ENCODE data around the gene GPR183.
"Not testable (repeated sequence)": the region's sequence is repeated elsewhere in the genome, so short reads cannot be mapped to it uniquely, and the experiment has no call there.

Gene GPR183

DNA sequence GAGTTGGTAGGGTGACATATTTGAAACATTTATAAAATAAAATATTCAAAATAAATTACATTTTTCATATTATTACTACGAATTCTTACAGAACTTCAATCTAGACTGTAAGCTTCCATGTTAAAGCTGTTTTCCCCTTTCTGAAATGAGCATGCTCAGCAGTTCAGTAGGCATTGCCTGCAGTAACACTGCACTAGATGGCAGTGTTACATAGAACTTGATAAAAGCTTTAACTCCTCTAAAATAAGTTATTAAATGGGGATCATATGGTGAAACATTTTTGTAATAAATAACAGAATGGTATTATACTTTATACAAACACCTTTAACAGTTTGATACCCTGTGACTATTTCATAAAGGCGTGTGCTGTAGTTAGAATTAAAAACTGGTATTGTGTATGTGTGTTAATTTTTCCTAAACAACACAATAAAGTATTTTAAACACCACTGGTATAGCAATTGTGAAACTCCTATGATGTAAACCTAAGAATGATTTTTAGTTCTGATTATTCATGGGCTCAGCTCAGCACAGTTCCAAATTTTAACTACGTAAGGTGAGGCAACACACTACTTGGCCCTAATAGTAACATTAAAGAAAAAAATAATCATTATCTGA, 37.5 kb downstream of the GPR183 start:
- peak; percentile 71 for DNase-seq (ENCODE audit: low spot score)

DNA sequence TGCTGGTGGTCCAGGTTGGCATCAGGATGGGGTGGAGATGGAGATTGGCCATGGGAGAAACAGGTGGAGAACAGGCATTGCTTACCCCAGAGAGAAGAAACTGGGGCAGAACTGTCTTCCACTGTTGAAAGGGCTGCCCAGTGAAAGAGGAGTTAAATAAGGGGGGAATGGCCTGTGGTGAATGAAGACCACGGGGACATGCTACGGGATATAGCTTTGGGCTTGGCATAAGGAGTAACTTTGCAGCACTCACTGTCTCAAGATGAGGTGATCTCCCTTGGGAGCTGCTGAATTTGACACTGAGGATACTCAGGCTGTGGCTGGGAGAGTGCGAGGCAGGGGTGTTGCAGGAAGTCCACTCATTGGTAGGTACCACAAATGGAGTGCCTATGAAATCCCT, 38.4 kb downstream of the GPR183 start:
- DNase-seq (ENCODE audit: low spot score), result no peak

DNA sequence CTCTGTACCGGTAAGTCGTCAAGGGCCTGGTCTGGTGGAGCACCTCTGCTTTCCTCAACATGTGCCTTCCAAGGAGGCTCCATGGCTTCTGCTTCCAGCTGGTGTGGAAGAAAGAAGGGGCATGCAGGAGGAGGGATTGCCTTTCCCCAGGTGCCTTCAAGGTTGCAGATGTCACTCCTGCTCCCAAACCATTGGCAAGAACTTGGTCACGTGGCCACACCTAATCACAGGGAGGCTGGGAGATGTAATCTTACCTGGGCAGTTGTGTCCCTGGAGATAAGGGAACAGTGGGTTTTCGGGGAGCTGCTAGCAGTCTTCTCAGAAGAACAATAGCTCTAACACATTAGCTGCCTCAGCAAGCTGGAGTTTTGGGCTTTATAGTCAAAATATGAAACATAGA, 39.3 kb downstream of the GPR183 start:
- DNase-seq (ENCODE audit: low spot score), result no peak

DNA sequence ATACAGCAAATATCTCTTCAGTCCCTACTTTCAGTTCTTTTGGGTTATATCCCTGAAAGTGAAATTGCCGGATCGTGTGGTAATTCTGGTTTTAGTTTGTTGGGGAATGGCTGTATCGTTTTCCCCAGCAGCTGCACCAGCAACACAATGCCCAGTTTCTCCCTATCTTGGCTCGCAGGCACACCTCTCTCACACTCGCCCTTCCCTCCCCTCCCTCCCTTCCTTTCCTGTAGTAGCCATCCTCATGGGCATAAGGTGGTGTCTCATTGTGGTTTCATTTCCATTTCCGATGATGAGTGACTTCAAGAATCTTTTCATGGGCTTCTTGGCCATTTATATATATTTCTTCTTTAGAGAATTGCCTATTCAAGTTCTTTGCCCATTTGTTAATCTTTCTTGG, 40.4 kb downstream of the GPR183 start:
- DNase-seq (ENCODE audit: low spot score), result no peak

DNA sequence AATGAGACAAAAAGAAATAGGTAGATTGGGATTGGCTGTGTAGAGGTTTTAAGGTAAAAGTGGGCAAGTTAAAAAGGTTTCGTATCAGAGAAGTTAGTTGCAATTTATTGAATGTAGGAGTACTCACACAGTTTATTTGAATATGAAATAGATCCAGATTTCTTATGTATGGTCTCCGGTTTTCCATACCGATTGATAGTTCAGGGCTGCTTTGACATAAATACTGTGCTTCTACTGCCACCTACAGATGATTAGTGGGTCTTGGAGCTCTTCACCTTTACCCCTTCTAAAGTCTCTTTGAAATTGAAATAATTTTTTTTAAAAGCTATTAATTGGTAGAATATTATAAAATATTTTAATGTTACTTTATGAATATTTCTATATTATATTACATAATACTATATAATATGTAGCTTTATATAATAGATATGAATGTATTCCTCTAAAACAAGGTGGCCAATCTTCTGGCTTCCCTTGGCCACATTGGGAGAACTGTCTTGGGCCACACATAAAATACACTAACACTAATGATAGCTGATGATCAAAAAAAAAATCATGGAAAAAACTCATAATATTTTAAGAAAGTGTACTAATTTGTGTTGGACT, 41.3 kb downstream of the GPR183 start:
- DNase-seq (ENCODE audit: low spot score), result peak; percentile 70

DNA sequence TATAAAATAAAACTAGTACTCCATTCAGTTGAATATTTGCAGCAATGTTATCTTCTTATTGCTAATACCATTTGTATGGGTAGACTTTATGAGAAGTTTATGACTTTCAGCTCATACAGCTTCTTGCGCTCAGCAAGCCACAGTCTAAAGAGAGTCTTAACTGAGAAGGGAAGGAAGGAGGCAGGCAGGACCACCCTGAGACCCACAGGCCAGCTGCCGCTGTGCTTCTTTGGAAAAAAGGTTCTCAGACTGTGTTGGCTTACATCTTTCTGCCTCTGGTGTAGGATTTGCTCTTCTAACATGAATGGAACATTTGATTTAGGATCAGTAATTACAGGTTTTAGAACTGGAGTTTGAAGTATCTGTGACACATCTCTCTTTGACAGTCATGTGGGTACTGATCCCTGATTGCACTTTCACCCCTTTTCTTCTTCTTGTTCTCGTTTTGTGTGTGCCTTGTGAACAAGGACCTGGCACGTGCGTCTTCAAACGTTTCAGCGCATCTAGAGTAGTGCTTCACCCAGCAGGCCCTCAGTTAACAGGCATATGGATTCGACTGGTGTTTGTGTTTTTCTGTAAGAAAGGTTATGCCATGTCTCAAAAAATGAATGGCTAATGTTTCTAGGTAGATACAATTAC, 41.9 kb downstream of the GPR183 start:
- DNase-seq (ENCODE audit: low spot score), result no peak

DNA sequence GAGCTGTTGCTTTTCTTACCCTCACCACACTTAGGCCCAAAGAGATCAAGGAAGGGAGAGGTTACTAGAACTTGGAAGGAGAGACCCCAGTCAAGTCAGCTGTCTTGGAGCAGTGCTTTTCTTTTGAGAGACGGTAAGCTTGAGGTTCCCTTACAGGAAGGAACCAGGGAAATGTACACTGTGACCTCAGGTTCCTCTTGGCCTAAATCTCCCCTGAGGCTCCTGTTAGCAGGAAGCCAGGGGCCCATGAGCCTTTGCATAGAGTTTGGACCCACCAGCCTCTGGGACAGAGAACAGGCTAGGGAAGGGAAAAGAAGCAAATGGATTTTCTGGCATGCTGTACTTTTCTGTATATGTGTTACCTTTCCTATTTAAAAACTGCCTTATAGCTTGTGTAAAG, 43.1 kb downstream of the GPR183 start:
- no peak for DNase-seq (ENCODE audit: low spot score)

DNA sequence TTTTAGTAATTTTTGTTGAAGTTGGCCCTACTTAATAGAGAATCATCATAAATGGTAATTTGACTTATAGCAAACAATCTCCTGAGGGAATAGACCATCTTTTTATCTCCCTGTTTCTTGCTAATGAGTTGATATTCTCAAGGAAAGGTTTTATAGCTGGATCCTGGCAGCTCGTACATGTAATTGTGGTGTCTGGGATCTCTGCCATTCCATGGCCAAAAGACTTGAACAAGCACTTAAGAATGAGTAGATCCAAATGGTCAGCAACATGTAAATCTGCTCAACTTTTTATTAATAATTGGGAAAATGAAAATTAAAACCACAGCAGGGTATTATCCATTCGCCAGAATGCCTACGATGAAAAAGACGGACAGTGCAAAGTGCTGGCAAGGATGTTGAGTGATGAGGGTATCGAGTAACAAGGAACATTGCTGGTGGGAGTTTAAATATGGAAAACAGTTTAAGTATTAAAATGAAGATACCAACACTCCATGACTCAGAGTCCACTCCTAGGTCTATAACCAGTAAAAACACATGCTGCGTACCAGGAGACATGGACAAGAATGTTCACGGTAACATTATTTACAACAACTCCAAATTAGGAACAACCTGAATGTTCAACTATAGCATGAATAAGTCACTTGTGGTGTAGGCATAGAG, 43.9 kb downstream of the GPR183 start:
- no peak for DNase-seq (ENCODE audit: low spot score)

DNA sequence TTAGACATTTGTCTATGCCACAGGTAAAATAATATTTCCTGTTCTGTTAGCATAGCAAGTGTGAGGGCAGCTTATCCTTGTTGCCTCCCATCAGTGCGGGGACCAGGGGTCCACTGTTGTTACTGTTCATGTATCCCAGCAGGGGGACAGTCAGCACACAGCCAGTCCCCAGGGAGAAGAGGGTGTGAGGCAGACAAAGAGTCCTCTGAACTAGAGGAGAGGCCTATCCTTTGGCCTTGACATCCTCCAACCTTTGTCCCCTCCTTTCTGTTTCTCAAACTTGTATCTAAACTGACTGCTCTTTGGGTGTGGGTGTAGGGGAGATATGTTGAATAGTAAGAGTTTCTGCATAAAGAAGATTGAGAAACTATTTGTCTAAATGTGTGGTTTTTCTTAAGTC, 46.1 kb downstream of the GPR183 start:
- no peak for DNase-seq (ENCODE audit: low spot score)

DNA sequence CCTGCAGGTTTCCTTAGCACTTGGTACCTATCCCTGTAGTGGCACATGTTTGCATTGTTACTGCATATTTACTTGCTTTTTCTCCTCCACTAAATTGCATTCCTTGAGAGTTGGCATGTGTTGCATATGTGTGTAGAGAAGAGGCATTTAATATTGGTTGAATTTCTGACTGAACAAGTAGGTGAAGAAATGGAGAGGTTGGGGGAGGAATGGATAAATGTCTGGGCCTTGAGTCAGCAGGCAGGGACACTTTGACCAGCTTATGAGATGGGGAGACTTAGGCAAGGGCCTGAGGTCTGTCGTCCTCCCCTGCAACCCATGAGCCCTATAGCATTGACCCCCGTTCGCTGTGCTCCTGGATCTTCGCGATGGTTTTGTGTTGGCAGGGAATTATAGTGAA, 47.0 kb downstream of the GPR183 start:
- no peak for DNase-seq (ENCODE audit: low spot score)

DNA sequence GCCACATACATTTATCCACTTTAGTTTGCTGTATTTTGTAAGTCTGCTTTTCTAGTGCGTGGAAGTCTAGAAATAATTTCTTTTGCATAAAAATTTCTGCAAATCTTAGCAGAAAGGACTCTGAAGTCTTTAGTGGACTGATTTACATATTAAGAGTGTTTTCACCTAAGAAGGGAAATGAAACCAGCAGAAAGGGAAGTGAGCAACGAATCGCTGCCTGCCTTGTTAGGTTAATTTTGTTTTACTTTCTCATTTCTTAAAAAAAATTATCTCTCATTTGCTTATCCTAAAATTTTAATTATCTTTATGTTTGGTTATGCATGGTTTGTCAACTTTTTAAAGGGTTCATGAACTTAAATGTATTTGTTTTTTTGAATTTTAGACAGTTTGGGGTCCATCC, 48.3 kb downstream of the GPR183 start:
- peak; percentile 51 for DNase-seq (ENCODE audit: low spot score)

DNA sequence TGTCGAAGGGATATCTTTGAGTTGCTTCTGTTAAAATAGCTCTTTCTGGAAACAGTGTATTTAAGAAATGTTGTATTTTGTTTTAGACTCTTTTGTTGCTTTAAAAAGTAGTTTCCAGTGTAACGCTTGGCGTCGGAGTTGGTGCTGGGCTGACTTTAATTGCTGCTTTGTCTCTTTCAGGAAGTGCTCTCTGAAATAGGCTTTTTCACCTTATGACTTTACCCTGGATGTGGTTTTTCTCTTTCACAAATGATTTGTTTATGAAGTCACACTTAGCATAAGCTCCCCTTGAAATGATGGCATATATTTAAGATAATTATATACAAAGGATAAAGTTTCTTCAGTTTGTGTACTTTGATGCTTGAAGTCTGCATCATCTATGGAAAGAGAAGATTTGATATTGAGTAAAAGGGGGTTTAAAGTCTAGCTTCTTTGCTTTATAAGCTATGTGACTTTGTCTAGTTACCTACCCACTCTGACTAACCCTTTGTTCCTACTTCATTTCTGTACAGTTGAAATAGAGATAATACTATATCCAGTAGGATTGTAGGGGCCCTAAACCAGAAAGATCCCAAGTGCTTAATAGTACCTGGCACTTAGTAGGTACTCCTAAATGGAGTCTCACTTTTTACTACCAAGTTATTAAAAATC, 48.9 kb downstream of the GPR183 start, which contains the start of gene GPR18:
GPR18 (minus strand) TSS at position 170 of the 651 bp plus-strand sequence. CDS start 2,507 bp downstream, outside the sequence.
- peak; percentile 59 for DNase-seq (ENCODE audit: low spot score)

DNA sequence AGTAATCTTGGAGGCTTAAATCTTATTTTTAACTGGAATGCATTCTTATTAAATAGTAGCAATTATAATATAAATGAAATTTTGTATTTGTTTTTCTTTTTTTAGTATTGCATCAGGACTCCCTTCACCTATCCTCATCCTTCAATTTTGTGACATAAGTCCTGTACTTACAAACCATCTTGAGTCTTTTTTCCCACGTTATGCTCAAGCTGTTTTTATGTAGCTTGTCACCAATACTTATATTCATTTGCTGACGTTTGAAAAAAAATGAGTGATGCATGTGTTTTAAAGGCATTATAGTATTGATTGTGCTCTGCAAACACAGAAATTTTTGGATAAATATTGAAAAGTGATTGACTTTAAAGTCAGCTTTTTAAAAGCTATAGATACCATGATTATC, 49.9 kb downstream of the GPR183 start:
- no peak for DNase-seq (ENCODE audit: low spot score)

DNA sequence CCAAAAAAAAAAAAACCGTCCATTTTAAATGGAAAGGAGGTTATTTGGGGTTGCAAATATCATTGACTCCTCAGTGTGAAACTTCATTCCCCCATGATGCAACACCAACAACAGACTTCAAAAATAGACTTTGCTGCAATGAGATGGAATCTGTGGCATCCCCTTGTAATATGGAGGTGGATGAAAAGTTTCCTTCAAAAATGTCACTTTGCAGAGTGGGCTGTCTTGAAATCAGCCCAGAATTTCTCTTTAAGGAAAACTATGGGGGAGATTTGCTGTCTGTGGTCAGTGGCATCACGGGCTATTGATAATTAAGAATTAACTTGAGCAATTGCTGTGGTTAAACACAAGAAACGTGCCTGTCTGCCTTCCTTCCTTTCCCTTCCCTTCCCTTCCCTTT, 50.5 kb downstream of the GPR183 start:
- DNase-seq (ENCODE audit: low spot score), result no peak

DNA sequence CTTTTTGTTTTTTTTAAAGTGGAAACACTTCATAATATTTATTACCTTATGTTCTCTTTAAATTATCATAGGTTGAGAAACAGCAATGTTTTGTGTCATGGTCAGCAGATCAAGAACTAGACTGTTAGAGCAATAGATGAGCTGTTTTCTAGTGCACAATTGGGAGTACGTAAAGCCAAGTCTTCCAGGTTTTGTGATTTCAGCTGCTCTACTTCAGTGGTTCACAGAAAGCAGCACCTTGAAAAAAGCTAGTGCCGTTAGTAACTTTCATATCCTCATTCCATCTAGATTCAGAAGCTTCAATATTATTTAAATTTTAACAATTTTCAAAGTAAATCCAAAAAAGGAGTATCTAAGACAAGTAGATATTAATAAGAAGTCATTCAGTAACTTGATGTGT, 50.9 kb downstream of the GPR183 start:
- no peak for DNase-seq (ENCODE audit: low spot score)

DNA sequence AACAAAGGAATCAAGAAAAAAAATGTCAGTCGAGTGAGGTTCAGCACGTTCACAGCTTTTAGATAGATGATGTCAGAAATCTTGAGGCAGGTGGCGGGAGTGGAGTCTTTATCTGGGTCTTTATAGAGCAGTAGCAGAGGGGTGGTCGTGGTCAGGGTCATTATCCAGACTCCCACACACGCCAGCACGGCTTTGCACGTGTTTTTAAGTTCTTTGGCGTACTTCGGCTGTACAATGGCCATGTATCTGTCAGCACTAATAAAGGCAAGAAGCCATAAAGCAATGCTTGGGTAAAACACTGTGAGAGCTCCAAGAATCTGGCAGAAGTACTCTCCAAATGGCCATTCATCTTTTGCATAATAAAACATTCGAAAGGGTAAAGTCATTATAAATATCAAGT, 51.9 kb downstream of the GPR183 start:
- no peak for DNase-seq (ENCODE audit: low spot score)

DNA sequence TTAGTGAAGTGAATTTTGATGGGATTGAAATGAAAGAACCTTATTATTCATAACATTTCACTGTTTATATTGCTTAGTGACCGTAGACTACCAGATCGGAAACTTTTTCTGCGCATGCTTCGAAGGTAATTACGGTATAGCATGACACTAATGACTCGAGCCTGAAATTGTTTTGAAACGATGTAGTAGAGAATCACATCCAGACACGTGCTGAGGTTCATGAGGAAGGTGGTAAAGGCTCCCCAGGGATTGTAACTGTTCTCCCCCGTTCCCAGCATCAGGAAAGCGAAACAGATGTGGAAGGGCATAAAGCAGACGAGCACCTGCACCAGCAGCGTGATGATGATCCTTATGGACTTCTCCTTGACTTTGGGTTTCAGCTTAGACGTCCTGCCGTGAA, 52.4 kb downstream of the GPR183 start:
- no peak for DNase-seq (ENCODE audit: low spot score)

DNA sequence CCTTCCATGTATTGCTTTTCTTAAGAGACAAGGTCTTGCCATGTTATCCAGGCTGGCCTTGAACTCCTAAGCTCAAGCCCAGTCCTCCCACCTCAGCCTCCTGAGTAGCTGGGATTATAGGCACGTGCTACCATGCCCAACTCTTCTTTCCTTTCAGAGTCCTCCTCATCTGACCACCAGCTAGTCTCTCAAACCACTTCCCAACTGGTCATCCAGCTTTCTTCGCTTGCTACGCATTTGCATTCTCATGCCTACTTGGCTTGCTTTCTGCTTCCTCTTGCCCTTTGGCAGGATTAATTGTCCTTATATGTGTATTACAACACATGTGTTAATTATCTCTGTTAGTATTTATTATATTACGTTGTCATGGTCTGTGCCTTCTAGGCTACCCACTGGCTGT, 55.3 kb downstream of the GPR183 start:
- no peak for DNase-seq (ENCODE audit: low spot score)

DNA sequence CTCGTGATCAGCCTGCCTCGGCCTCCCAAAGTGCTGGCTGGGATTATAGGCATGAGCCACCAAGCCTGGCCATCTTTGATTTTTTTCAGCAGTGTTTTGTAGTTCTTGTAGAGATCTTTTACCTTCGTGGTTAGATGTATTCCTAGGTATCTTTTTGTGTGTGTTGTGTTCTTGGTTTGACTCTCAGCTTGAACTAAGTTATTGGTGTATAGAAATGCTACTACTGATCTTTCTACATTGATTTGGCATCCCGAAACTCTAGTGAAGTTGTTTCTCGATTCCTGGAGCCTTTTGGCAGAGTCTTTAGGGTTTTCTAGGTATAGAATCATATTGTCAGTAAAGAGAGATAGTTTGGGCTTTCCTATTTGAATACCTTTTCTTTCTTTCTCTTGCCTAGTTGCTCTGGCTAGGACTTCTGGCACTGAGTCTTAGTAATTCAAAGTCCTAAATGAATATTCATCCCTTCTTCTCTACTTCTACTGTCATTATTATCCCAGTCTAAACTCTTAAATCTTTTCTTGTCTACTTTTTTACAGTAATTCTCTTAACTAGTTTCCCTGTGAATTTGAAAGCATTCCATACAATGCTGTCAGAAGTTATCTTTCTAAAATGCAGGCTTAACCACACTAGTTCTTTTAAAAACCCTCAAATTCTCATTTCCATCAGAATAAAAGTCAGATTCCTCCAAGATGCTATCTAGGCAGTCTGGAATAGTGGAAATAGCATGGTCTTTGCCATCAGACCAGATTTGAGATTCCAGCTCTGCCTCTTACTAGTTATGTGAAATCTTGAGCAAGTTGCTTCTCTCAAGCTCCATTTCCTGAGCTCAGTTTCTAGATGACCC, 56.0 kb downstream of the GPR183 start:
- no peak for DNase-seq (ENCODE audit: low spot score)

DNA sequence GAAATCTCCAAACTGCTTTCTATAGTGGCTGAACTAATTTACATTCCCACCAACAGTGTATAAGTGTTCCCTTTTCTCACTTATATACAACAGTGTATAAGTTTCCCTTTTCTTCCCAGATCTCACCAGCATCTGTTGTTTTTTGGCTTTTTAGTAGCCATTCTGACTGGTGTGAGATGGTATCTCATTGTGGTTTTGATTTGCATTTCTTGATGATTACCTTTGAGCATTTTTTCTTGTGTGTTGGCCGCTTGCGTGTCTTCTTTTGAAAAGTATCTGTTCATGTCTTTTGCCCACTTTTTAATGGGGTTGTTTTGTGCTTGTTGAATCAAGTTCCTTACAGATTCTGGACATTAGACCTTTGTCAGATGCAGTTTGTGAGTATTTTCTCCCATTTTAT, 57.6 kb downstream of the GPR183 start:
- DNase-seq (ENCODE audit: low spot score), result not testable (repeated sequence)

DNA sequence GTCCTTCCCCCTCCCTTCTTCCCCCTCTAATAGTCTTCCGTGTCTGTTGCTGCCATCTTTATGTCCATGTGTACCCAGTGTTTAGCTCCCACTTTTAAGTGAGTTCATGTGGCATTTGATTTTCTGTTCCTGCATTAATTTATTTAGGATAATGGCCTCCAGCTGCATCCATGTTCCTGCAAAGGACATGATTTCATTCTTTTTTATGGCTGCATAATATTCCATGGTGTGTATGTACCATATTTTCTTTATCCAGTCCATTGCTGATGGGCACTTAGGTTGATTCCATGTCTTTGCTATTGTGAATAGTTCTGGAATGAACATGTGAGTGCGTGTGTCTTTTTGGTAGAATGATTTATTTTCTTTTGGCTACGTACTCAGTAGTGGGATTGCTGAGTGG, 58.0 kb downstream of the GPR183 start:
- DNase-seq (ENCODE audit: low spot score), result not testable (repeated sequence)

DNA sequence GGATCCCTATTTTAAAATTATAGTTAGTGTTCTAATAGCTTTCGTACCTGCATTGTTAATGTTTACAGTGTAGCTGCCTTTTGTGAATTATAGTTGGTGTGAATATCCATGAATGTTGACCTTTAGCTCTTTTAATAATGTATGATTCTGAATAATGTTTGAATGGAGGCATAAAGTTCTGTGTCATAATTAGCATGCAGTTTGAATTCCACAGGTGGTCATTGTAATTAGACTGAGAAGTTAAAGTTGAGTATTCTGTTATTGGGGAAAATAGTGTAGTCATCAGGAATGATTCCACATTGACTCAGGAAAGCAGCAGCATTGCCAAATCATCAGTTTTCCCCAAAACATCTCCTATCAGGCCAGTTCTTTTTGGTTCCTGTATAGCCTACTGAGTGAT, 61.1 kb downstream of the GPR183 start:
- DNase-seq (ENCODE audit: low spot score), result no peak

All from CD4-positive, alpha-beta T cell treated with Interleukin-15 for 4 hours (primary cell).